Measurements from ENCODE around the gene RFC5. TPM values are rescaled to one million over a fixed set of nuclear protein-coding genes. Genes with fewer than 3 reads are reported as not detected.

Gene RFC5
- total and polyA plus RNA-seq, 2 of the 13 experiments (the other 11 are each of a cell fraction or from before 2014, with no cell fraction given) = 16.8 to 51.4 TPM

DNA sequence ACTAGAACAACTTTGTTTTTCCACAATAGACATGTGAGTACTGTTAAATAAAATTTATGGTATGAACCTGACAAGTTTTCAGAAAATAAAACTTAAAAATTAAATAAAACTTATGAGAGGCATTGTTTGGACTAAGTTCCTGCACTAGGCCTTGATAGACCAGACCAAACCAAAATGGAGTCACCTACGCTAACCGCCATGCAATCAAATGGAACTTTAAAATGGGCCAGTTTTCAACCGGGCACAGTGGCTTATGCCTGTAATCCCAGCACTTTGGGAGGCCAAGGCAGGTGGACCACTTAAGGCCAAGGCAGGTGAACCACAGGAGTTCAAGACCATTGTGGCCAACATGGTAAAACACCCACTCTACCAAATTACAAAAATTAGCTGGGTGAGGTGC, 5.1 kb upstream of the RFC5 start:
- no peak overlapping the region for H2AFZ ChIP-seq (ENCODE audit: low read length)
- H3K9me3 ChIP-seq (ENCODE audit: low read length) = no peaks in the 10 kb centered on the region
- no peaks in the 10 kb centered on the region for H3K79me2 ChIP-seq (ENCODE audit: insufficient read depth, low read length)
- FAIRE-seq (no peak), DNase-seq (ENCODE audit: low spot score) (no peak), ATAC-seq (no peak)
- H3K9ac ChIP-seq (ENCODE audit: insufficient read depth, low read depth, low read length) = no peak overlapping the region
- no peaks in the 10 kb centered on the region; a peak in 1 of 5 replicates for H3K27me3 ChIP-seq (ENCODE audit: control insufficient read depth in 1 of 2, insufficient read depth in 2 of 2, low read length in 2 of 2)
- peaks cover 17% of the 10 kb centered on the region for H3K4me1 ChIP-seq (ENCODE audit: insufficient read depth, low read length)
- BruUV-seq (replicated peaks) = no TSS peak
- intact Hi-C loops (cut with micrococcal nuclease; ENCODE audit: unreplicated experiment) (no loop called here), in situ Hi-C loops (cut with HindIII; ENCODE audit: extremely low pct_ligation_motif_present, low pct_unique_long_range_greater_than_20kb) (no loop called here)
- H3K27ac ChIP-seq (ENCODE audit: extremely low read length, insufficient read depth, low read length) = no peak overlapping the region
- POLR2A ChIA-PET = no interaction called here
- no peak overlapping the region for H3K4me2 ChIP-seq (ENCODE audit: low read depth, low read length)
- CTCF ChIA-PET (ENCODE audit: low intra/inter-chr PET ratio, low total read pairs) = no interaction called here
- no peak overlapping the region for H3K4me3 ChIP-seq (replicated peaks in 1 of 3; ENCODE audit: insufficient read depth in 1 of 3, low read depth in 2 of 3, low read length in 3 of 3)
- H4K20me1 ChIP-seq (ENCODE audit: insufficient read depth, low read length) = no peaks in the 10 kb centered on the region
- WGBS (ENCODE audit: low lambda C conversion rate) = 83% methylated on average over 3 of the region's 3 CpGs
- H3K36me3 ChIP-seq (replicated peaks in 1 of 2; ENCODE audit: control insufficient read depth in 1 of 2, insufficient read depth in 2 of 2, low read length in 2 of 2) = no peaks in the 10 kb centered on the region
- TF ChIP-seq ZNF558 (CRISPR knock-in tag; IDR thresholded peaks at IDR 0.05; ENCODE audit: borderline replicate concordance) (no peak), TCF7 (IDR thresholded peaks at IDR 0.05; ENCODE audit: low read depth) (no peak), HOXA5 (CRISPR knock-in tag; IDR thresholded peaks at IDR 0.05) (no peak), ERF (CRISPR knock-in tag; IDR thresholded peaks at IDR 0.05) (no peak), ZNF577 (CRISPR knock-in tag; IDR thresholded peaks at IDR 0.05; ENCODE audit: borderline replicate concordance, low read depth) (no peak), ZFX (CRISPR knock-in tag; IDR thresholded peaks at IDR 0.05; ENCODE audit: low read depth) (no peak), NR2F6 (IDR thresholded peaks at IDR 0.05) (no peak), NR2F6 (CRISPR knock-in tag; IDR thresholded peaks at IDR 0.05) (no peak), TARDBP (CRISPR knock-in tag; IDR thresholded peaks at IDR 0.05) (no peak), ZNF816 (CRISPR knock-in tag; IDR thresholded peaks at IDR 0.05; ENCODE audit: borderline replicate concordance) (no peak), DMAP1 (CRISPR knock-in tag; IDR thresholded peaks at IDR 0.05) (no peak), ZNF432 (CRISPR knock-in tag; IDR thresholded peaks at IDR 0.05; ENCODE audit: borderline replicate concordance) (no peak), ZNF33B (CRISPR knock-in tag; IDR thresholded peaks at IDR 0.05) (no peak), RAD21 (CRISPR knock-in tag; IDR thresholded peaks at IDR 0.05) (no peak), ZNF598 (CRISPR knock-in tag; IDR thresholded peaks at IDR 0.05; ENCODE audit: borderline replicate concordance) (no peak)
- TF ChIP-seq, protein P1, sequence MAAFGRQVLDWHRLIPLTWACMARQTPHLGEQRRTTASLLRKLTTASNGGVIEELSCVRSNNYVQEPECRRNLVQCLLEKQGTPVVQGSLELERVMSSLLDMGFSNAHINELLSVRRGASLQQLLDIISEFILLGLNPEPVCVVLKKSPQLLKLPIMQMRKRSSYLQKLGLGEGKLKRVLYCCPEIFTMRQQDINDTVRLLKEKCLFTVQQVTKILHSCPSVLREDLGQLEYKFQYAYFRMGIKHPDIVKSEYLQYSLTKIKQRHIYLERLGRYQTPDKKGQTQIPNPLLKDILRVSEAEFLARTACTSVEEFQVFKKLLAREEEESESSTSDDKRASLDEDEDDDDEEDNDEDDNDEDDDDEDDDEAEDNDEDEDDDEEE (CRISPR knock-in tag; IDR thresholded peaks at IDR 0.05) = no peak
- TF ChIP-seq, protein P2, sequence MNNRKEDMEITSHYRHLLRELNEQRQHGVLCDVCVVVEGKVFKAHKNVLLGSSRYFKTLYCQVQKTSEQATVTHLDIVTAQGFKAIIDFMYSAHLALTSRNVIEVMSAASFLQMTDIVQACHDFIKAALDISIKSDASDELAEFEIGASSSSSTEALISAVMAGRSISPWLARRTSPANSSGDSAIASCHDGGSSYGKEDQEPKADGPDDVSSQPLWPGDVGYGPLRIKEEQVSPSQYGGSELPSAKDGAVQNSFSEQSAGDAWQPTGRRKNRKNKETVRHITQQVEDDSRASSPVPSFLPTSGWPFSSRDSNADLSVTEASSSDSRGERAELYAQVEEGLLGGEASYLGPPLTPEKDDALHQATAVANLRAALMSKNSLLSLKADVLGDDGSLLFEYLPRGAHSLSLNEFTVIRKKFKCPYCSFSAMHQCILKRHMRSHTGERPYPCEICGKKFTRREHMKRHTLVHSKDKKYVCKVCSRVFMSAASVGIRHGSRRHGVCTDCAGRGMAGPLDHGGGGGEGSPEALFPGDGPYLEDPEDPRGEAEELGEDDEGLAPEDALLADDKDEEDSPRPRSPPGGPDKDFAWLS (CRISPR knock-in tag; IDR thresholded peaks at IDR 0.05; ENCODE audit: borderline replicate concordance) = no peak
- TF ChIP-seq, protein P3, sequence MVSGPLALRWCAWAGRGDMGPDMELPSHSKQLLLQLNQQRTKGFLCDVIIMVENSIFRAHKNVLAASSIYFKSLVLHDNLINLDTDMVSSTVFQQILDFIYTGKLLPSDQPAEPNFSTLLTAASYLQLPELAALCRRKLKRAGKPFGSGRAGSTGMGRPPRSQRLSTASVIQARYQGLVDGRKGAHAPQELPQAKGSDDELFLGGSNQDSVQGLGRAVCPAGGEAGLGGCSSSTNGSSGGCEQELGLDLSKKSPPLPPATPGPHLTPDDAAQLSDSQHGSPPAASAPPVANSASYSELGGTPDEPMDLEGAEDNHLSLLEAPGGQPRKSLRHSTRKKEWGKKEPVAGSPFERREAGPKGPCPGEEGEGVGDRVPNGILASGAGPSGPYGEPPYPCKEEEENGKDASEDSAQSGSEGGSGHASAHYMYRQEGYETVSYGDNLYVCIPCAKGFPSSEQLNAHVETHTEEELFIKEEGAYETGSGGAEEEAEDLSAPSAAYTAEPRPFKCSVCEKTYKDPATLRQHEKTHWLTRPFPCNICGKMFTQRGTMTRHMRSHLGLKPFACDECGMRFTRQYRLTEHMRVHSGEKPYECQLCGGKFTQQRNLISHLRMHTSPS (CRISPR knock-in tag; IDR thresholded peaks at IDR 0.05; ENCODE audit: low read depth) = no peak
- TF ChIP-seq, protein P4, sequence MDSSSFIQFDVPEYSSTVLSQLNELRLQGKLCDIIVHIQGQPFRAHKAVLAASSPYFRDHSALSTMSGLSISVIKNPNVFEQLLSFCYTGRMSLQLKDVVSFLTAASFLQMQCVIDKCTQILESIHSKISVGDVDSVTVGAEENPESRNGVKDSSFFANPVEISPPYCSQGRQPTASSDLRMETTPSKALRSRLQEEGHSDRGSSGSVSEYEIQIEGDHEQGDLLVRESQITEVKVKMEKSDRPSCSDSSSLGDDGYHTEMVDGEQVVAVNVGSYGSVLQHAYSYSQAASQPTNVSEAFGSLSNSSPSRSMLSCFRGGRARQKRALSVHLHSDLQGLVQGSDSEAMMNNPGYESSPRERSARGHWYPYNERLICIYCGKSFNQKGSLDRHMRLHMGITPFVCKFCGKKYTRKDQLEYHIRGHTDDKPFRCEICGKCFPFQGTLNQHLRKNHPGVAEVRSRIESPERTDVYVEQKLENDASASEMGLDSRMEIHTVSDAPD (CRISPR knock-in tag; IDR thresholded peaks at IDR 0.05) = no peak
